WERI-Rb-1 (cell line): Measurements from ENCODE around the gene SLC19A3.
"Not testable (repeated sequence)": the region's sequence is repeated elsewhere in the genome, so short reads cannot be mapped to it uniquely, and the experiment has no call there.

Source experiments
- DNase-seq: peaks from one replicate; pipeline ENCODE4 v3.0.0-alpha.2; 2020
- H3K27ac ChIP-seq: fragments of 250-450 bp; sonication (Bioruptor Pico); 2 replicates; pipeline ENCODE4 v1.5.1; 2020; ENCODE audit warnings: mild to moderate bottlenecking, moderate library complexity
- H3K27me3 ChIP-seq: fragments of 250-450 bp; sonication (Bioruptor Pico); 2 replicates; pipeline ENCODE4 v1.5.1; 2021; ENCODE audit warnings: mild to moderate bottlenecking, low read depth, moderate library complexity; ENCODE audit not compliant: insufficient read depth, severe bottlenecking
- H3K36me3 ChIP-seq: fragments of 250-450 bp; sonication (Bioruptor Pico); 2 replicates; pipeline ENCODE4 v1.5.1; 2020; ENCODE audit warnings: mild to moderate bottlenecking, moderate library complexity
- H3K4me3 ChIP-seq: 2 replicates; pipeline ENCODE4 v1.5.1; 2011; ENCODE audit warnings: low read depth, mild to moderate bottlenecking, control low read depth, low read length
- H3K9me3 ChIP-seq: fragments of 250-450 bp; sonication (Bioruptor Pico); 2 replicates; pipeline ENCODE4 v1.5.1; 2021; ENCODE audit warnings: mild to moderate bottlenecking, moderate library complexity; ENCODE audit not compliant: severe bottlenecking
- TF ChIP-seq, protein P1 (sequence below): IDR thresholded peaks from 2 replicates; pipeline ENCODE4 v1.5.1; 2011; ENCODE audit warnings: low read depth, mild to moderate bottlenecking, control low read depth, inconsistent platforms, low read length

SLC19A3 gene

DNA sequence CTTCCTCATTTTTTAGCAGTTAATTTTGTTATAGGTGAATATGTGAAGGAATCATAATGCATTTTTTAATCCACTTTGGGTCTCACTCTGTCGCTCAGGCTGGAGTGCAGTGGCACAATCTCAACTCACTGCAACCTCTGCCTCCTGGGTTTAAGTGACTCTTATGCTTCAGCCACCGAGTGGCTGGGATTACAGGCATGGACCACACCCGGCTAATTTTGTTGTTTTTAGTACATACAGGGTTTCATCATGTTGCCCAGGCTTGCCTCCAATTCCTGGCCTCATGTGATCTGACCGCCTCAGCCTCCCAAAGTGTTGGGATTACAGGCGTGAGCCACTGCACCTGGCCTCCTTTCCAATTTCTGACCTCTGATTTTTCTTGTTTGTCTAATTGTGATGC lies 33.6 kb downstream of the SLC19A3 start:
- peaks cover 2% of the 10 kb centered on the region for H3K27me3 ChIP-seq
- TF ChIP-seq, protein P1, sequence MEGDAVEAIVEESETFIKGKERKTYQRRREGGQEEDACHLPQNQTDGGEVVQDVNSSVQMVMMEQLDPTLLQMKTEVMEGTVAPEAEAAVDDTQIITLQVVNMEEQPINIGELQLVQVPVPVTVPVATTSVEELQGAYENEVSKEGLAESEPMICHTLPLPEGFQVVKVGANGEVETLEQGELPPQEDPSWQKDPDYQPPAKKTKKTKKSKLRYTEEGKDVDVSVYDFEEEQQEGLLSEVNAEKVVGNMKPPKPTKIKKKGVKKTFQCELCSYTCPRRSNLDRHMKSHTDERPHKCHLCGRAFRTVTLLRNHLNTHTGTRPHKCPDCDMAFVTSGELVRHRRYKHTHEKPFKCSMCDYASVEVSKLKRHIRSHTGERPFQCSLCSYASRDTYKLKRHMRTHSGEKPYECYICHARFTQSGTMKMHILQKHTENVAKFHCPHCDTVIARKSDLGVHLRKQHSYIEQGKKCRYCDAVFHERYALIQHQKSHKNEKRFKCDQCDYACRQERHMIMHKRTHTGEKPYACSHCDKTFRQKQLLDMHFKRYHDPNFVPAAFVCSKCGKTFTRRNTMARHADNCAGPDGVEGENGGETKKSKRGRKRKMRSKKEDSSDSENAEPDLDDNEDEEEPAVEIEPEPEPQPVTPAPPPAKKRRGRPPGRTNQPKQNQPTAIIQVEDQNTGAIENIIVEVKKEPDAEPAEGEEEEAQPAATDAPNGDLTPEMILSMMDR = no peak
- H3K36me3 ChIP-seq = no peaks in the 10 kb centered on the region
- H3K4me3 ChIP-seq = no peak overlapping the region
- no peak overlapping the region for H3K27ac ChIP-seq
- DNase-seq = no peak
- H3K9me3 ChIP-seq = no peaks in the 10 kb centered on the region

DNA sequence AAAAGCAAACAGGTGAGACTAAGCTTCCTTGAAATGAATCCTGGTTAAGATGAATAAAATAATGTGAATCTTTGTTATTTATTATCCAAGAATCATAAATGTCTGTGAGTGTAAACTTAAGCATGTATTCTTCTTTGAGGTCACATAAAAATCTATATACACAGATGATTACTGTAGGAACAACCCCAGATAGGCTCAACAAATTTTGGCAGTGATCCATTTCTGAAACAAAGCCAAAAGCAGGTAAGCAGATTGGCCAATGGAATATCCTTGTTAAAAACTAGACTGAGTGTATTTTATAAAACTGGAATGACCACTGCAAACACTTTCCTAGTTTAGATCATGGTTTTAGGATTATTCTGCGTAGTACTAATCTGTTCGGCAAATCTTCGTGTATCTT lies 39.9 kb downstream of the SLC19A3 start:
- H3K27me3 ChIP-seq = no peaks in the 10 kb centered on the region
- no peak overlapping the region for H3K27ac ChIP-seq
- H3K9me3 ChIP-seq = no peaks in the 10 kb centered on the region
- DNase-seq = no peak
- TF ChIP-seq, protein P1 = no peak
- H3K36me3 ChIP-seq = no peaks in the 10 kb centered on the region
- H3K4me3 ChIP-seq = no peak overlapping the region

DNA sequence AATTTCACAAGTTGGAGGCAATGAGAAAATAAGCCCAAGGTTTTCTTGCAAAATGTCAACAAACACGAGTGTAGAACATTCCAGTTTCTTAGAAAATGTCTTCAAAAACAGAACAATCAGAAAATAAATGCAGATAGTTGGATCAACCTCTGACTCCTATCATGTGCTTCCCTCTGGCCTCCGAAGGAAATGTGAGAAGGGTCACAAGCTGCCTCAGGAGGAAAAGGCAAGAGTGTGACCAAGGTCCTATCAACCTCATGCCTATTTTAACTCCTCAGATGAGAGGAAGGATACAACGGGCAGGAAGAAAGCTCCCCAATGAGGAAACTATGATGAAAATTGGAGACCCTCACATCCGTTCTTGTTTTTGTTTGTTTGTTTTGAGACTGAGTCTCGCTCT lies 43.3 kb downstream of the SLC19A3 start:
- no peak for DNase-seq
- H3K4me3 ChIP-seq = no peak overlapping the region
- TF ChIP-seq, protein P1 = no peak

DNA sequence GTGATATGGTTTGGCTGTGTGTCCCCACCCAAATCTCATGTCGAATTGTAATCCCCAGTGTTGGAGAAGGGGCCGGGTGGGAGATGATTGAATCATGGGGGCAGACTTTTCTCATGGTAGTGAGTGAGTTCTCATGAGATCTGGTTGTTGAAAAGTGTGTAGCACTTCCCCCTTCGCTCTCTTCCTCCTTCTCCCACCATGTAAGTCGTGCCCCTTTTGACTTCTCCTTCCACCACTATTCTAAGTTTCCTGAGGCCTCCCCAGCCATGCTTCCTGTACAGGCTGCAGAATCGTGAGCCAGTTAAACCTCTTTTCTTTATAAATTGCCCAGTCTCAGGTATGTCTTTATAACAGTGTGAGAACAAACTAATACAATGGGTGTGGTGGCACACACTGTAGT lies 44.2 kb downstream of the SLC19A3 start:
- H3K27me3 ChIP-seq, H3K36me3 ChIP-seq, H3K4me3 ChIP-seq, H3K27ac ChIP-seq, H3K9me3 ChIP-seq, DNase-seq: not testable (repeated sequence)

More for the DNA sequence above, 43.3 kb downstream of the SLC19A3 start:
- no peaks in the 10 kb centered on the region for H3K36me3 ChIP-seq
- H3K9me3 ChIP-seq = no peaks in the 10 kb centered on the region
- H3K27me3 ChIP-seq = no peaks in the 10 kb centered on the region
- H3K27ac ChIP-seq = no peak overlapping the region

DNA sequence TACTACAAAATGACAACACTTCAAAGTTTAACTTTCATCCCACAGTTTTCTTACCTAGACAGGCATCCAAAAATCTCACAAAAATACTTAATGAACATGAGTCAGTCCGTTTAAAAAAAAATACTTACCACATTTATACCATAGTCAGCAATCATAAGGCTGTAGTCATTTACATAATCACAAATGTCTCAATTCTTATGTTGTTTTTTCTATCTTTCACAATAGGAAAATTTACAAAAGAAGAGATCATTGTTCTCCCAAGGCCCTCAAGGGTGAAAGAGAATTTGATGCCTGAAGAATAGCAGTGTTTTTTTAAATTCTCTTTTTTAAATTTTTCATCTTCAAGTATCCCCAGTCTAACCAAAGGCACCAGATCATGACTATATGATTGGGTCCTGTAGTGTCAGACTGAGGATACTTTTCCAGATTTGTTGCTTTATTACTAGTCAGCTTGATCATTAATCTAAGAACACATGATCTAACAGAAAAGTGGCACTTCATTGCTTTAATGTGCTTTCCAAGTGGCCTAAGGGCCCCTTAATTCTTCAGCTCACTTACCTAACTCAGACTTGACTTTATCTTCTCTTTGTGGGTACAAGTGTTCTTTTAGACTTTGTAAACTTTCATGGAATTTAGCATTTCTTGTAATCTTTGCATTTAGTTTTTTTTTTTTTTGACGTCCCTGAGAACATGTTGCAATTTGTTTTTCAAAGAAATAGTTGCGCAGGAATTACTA lies 46.5 kb downstream of the SLC19A3 start:
- no peaks in the 10 kb centered on the region for H3K9me3 ChIP-seq

DNA sequence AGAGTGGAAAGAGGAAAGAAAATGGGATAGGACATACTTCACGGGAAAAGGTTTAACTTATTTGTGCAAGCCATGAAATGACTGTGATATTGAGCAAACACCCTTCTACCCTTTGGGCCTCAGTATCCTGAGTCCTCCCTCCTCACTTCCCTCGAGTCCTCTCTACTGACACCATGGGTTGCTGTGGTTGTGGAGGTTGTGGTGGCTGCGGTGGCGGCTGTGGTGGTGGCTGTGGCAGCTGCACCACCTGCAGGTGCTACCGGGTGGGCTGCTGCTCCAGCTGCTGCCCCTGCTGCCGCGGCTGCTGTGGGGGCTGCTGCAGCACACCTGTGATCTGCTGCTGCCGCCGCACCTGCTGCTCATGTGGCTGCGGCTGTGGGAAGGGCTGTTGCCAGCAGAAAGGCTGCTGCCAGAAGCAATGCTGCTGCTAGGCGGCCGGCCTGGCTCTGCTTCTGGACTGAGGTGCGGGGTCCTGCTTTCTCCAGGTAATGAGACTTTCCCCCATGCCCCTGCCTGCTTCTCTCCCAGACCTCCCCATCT lies 51.1 kb downstream of the SLC19A3 start, which contains the start of gene SCYGR5:
TSS of gene SCYGR5 (plus strand) at position 174 of the 540 bp plus-strand sequence. CDS start at position 174, 0 bp downstream.
- not testable (repeated sequence) for H3K27ac ChIP-seq, H3K27me3 ChIP-seq, H3K36me3 ChIP-seq, H3K4me3 ChIP-seq, DNase-seq, H3K9me3 ChIP-seq

More for the DNA sequence above, 46.5 kb downstream of the SLC19A3 start:
- TF ChIP-seq, protein P1 = no peak
- Histone ChIP-seq H3K4me3 (no peak overlapping the region), H3K27me3 (peaks cover 7% of the 10 kb centered on the region), H3K27ac (no peak overlapping the region), H3K36me3 (no peaks in the 10 kb centered on the region)
- DNase-seq = no peak
